NCI-H460 (cell line): Measurements from ENCODE around the gene BAIAP2L1. TPM values are rescaled to one million over a fixed set of nuclear protein-coding genes. Genes with fewer than 3 reads are reported as not detected.

Experiments
- DNase-seq: peaks from one replicate; pipeline ENCODE4 v3.0.0-alpha.2; 2016; ENCODE audit warnings: low read depth; ENCODE audit errors: extremely low read depth
- total RNA-seq: library from RNA; depleted of rRNA; stranded (reverse); fragments of >200 nt; shearing (Covaris generic); gene quantifications from 2 replicates; pipeline ENCODE4 v1.2.3, GENCODE V29; 2014; rRNA removed

BAIAP2L1 gene
- total RNA-seq, 1 experiment from 2014 or later = 29.9 TPM

DNA sequence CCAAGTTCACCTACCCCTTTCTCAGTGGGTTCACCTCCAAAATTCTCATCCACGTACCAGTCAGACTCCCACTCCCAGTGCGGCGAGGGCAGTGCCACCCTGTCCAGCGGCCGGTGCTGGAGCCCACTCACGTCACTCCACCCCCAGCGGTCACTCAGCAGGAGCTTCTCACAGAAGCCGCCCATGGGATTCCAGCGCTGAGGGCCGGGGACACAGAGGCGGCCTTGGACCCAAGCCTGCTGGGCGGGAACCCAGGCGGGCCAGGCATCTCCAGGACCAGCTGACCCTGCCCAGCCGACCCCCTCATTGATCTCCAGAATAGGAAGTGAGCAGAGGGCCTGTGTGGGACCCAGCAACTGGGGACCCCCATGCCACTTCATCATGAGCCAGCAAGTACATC lies 156.0 kb downstream of the BAIAP2L1 start:
- DNase-seq = no peak

DNA sequence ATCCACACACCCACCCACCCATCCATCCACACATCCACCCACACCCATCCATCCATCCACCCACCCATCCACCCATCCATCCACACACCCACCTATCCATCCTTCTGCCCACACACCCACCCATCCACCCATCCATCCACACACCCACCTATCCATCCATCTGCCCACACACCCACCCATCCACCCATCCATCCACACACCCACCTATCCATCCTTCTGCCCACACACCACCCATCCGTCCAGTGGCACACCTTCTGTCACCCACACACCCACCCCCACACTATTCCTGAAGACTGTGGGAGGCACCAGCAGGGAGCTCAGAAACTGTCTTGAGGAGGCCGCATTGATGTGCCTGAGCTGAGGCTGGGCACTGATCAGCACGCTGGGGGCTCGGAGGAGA lies 158.0 kb downstream of the BAIAP2L1 start:
- no peak for DNase-seq

DNA sequence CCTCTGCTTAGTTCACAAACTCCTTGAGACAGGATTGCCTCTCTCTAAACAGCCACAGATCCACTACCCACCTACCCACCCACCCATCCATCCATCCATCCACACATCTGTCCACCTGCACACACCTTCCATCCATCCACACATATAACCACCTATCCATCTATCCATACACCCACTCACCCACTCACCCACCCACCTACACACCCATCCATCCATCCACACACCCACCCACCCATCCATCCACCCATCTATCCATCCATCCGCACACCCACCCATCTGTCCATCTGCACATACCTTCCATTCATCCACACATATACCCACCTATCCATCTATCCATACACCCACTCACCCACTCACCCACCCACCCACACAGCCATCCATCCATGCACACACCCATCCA lies 158.5 kb downstream of the BAIAP2L1 start:
- no peak for DNase-seq

DNA sequence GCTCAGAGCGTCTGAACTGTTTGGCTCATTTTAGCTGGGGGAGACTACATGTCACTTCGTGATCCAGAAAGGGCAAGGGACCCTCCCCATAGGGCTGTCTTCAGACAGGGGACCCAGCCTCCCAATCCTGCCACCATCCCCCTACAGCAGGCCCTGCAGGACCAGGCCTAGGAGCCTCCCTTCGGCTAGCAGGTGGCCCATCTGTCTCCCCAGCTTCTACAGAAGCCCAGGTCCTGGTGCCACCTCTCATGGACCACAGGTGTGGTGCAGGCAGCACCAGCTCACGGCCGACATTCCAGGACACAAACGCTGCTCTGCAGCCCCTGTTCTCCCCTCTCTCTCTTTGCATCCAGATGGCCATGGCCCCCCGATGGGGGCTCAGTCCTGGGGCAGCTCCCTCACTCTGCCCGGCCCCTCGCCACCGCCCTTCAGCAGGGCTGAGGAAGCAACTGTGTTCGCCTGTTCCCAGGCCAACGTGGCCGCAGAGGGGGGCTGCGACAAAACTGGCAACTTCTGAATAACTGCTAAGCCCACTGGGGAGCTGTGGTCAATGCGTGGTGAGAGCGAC lies 159.1 kb downstream of the BAIAP2L1 start:
- DNase-seq = no peak

Other genes with a start within 250 kb of the BAIAP2L1 start
- 2.4 and 4.4 TPM in 2 replicates for gene BHLHA15, start 189.7 kb downstream of the BAIAP2L1 start, total RNA-seq
- gene TECPR1, start 148.9 kb downstream of the BAIAP2L1 start, total RNA-seq = 8.8 and 10.5 TPM in 2 replicates
- gene BRI3, start 119.4 kb downstream of the BAIAP2L1 start, total RNA-seq = 82.3 and 84.1 TPM in 2 replicates
- 1.4 and 2.0 TPM in 2 replicates for gene NPTX2, start 216.2 kb upstream of the BAIAP2L1 start, total RNA-seq